HG03045 (cell line): ENCODE data around the gene MRPS2.
"Not testable (repeated sequence)": the region's sequence is repeated elsewhere in the genome, so short reads cannot be mapped to it uniquely, and the experiment has no call there.

Experiments
- ATAC-seq: cut with Tn5 transposase; IDR thresholded peaks from one replicate; pipeline ENCODE4 v1.9.1; 2021; ENCODE audit warnings: mild to moderate bottlenecking, moderate library complexity; ENCODE audit not compliant: unreplicated experiment

Gene MRPS2

DNA sequence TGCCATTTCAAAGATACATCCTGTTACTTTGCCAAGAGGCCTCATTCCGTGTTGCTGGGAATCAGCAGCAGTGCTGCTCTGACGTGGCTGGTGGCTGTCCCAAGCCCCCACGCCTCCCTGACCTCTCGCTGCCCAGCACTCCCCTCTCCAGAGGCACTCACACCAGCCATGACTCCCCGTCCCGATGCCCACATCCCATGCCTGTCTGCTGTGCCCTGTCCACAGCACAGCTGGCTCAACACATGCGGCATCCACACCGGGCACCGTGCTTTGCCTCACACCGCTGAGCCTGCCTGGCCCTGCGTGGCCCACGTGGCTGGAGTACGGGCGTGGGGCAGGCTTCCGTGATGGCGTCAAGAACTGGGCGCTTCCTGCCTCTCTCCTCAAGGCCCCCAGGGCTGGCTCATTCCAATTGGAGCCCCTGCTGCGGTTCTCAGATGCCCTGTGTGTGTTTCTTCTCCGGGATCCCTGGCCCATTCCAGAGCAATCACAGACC, 12.9 kb downstream of the MRPS2 start:
- ATAC-seq = no peak

DNA sequence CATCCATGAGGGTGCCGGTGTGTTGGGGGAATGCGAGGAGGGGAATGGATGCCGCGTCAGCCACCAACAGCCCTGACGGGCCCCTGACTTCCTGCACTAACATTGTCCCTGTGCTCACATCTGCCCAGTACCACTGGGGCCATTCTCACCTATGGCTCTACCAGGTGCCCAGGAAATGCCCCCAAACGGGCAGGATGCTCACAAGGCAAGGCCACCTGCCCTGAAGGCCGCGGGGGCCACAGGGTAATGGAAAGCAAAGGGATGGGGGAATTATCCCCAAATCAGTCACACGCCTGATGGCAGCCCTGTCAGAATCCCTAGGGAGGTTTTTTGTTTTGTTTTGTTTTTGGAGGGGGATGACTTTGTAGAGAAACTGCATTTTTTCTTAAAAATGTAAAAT, 13.4 kb downstream of the MRPS2 start:
- ATAC-seq = not testable (repeated sequence)

- ATAC-seq = no peak
These were observed 14.0 kb downstream of the MRPS2 start for GRCh38 chr9:135514342-135515082.

DNA sequence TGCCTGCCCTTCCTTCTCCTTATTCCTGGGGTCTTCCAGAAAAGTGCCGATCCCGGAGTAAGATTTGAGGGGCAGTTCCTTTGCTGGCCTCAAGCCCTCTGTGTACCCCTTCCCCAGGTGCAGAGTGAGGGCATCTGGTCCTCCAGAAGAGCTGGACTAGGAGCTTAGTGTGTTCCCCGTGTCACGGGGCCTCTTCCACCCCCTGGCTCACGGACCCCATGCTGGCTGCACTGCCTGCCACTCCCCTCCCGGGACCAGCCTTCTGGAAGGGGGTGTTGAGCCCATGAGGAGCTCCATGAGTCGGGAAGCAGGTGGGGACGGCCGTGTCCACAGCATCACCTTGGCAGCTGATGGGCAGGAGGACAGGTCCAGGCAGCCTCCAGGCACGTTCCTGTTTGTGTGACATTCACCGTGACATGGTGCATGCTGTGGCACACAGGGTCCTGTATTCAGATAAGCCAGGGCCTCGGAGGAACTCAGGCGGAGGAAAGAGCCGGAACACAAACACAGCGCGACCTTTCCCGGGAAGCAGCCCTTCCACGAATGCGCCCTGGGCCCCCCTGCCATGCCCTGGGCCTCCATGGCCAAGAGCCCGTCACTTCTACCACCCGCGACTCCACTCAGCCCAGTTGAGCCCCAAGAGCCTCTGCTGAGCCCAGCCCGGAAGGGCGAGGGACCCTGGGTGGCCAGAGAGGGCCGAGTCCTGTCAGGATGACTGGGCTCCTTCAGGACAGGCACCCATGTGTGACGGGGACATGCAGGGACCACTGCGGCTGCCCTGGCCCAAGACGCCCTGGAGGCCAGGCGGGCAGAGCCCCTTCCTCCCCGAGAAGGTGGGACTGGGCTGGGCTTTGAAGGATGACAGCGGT, 14.8 kb downstream of the MRPS2 start:
- ATAC-seq = no peak

- ATAC-seq = no peak
These were observed 15.8 kb downstream of the MRPS2 start for GRCh38 chr9:135516132-135516860.

DNA sequence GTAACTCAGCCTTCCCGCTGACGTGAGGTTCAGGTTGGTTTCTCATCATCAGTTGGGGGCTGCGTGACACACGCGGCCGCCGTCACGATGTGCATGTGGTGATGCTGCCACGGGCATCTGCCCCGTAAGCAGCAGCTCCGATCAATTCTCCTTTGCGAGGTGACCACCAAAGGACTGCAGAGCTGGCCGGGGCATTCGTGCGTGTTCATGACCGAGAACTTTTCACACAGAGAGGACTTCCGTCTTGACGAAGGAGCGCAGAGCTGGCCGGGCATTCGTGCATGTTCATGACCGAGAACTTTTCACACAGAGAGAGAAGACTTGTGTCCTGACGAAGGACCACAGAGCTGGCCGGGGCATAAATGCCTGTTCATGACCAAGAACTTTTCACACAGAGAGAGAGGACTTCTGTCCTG, 16.9 kb downstream of the MRPS2 start:
- no peak for ATAC-seq

- ATAC-seq = no peak
These were observed 18.9 kb downstream of the MRPS2 start for GRCh38 chr9:135519179-135519971.

- ATAC-seq = no peak
These were observed 20.6 kb downstream of the MRPS2 start, which contains the start of gene LCN1 for GRCh38 chr9:135520916-135521607. TSS of gene LCN1 (plus strand) at chr9:135521440. CDS start at chr9:135521498, 58 bp downstream.

- no peak for ATAC-seq
These were observed 21.2 kb downstream of the MRPS2 start for GRCh38 chr9:135521608-135522095.

DNA sequence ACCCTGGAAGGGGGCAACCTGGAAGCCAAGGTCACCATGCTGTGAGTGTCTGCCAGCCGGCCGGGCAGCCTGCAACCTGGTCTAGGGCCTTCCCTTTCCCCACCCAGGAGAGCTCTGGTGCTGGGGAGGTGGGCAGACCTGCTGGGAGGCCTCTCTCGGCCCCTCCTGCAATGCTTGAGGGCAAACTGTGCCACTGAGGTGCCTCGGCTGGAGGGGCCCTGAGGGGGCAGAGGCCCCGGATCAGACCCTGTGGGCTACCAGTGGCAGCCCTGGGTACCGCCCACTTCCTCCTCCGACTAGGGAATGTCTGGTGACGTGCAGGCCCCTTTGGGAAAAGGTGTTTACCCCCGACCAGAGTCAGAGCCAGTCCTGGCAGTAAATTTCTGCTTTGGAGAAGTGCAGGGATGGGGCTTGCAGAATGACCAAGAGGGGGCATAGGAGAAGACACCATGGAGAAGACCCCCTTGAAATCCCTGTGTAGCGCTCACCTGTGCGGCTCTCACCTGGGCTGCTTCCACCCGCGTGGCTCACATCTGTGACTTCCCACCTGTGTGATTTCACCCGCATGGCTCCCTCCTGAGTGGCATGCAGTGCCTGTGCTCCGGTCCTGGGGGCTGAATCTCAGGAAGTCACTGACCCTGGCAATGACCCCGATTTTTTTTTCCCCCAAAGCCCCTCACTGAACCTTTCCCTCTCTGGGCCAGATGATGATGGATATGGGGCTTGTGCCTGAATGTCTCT, 21.8 kb downstream of the MRPS2 start:
- no peak for ATAC-seq

GRCh38 chr9:135522931-135523330, 22.4 kb downstream of the MRPS2 start:
- ATAC-seq = no peak

DNA sequence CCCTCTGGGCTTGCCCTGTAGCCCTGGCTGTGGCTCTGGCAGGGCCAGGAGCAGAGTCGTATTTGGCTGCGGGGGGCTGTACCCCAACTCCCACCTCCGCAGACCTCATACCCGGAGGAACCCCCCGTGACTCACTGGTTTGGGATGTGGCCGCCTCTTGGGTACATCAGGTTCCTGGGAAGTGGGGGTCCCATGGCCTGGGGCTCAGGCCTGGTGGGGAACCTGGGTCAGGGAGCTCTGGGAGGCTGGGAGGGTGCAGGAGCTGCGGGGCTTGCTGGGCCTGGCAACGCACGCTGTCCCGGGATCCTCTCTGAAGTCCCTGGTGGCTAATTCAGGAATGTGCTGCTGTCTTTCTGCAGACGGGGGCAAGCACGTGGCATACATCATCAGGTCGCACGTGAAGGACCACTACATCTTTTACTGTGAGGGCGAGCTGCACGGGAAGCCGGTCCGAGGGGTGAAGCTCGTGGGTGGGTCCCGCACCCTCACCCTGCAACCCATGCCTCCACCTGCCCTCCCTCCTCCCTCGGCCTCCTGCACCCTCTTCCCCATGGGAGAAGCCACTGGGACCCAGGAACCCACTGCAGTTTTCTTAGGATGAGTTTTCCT, 23.1 kb downstream of the MRPS2 start:
- no peak for ATAC-seq

GRCh38 chr9:135524130-135524861, 23.8 kb downstream of the MRPS2 start:
- no peak for ATAC-seq

GRCh38 chr9:135525241-135526088, 25.0 kb downstream of the MRPS2 start:
- no peak for ATAC-seq

- ATAC-seq = no peak
These were observed 25.7 kb downstream of the MRPS2 start for GRCh38 chr9:135526089-135526729.
